Left lung (tissue), 10 donors: ENCODE measurements around the gene PDIA6. TPM values are rescaled to one million over a fixed set of nuclear protein-coding genes. Genes with fewer than 3 reads are reported as not detected.

Experiments
- ATAC-seq: fragments of 200-7000 bp; cut with Tn5 transposase; one replicate; pipeline ENCODE4 v1.9.1; 2020; ENCODE audit warnings: moderate library complexity
- DNase-seq, 4 donors: peaks; one replicate each; pipeline ENCODE4 v3.0.0-alpha.2; 2013 to 2020
- H3K27ac ChIP-seq, 2 donors: fragments of 200-600 bp; sonication (generic) in 1 of 2; one replicate each; pipeline versions ENCODE4 v1.5.0 to v1.8.0; 2020 to 2021
- H3K27me3 ChIP-seq, 2 donors: fragments of 200-600 bp; sonication (generic) in 1 of 2; one replicate each; pipeline versions ENCODE4 v1.5.0 to v1.8.0; 2020 to 2021
- H3K36me3 ChIP-seq, 2 donors: fragments of 200-600 bp; sonication (generic) in 1 of 2; one replicate each; pipeline versions ENCODE4 v1.5.0 to v1.8.0; 2020 to 2021
- H3K4me1 ChIP-seq, 2 donors: fragments of 200-600 bp; one replicate each; pipeline ENCODE4 v1.8.0; 2021
- H3K4me3 ChIP-seq, 2 donors: fragments of 200-600 bp; sonication (generic) in 1 of 2; one replicate each; pipeline versions ENCODE4 v1.5.0 to v1.8.0; 2020 to 2021; ENCODE audit warnings: mild to moderate bottlenecking in 1 of 2
- H3K9me3 ChIP-seq, 2 donors: fragments of 200-600 bp; sonication (generic) in 1 of 2; one replicate each; pipeline versions ENCODE4 v1.5.0 to v1.8.0; 2020 to 2021
- CTCF ChIP-seq, 2 donors: fragments of 200-600 bp; sonication (generic) in 1 of 2; IDR thresholded peaks; one replicate each; pipeline versions ENCODE4 v1.5.0 to v1.8.0; 2021; ENCODE audit warnings: antibody characterized with exemption in 2 of 2
- intact Hi-C, 2 donors: fragments of 100-400 bp; cut with DNase I; formaldehyde crosslinking; loops; one replicate each; pipeline versions ENCODE4 v1.11.2 to v1.14.2; 2022
- polyA plus RNA-seq, 6 donors: library from polyadenylated mRNA; unstranded; fragments of 120-200 nt; gene quantifications; one replicate each; pipeline ENCODE4 v1.2.1, GENCODE V29; 2013; ENCODE audit not compliant: insufficient read length in 6 of 6
- total RNA-seq, 2 donors: library from RNA; stranded (reverse); fragmentation: NEBNext Ultra II Directional; extraction: Animal tissue kit (Norgen Biotek cat#: 25700); gene quantifications; one replicate each; pipeline ENCODE4 v1.2.1, GENCODE V29; 2021
- donor health status: DM: no; HTN: yes; CAD: no.
- donor health status: DM: no; HTN: no; CAD: no.

Gene PDIA6
- total and polyA plus RNA-seq, 8 donors = 239 to 341 (median 277) TPM

- Histone ChIP-seq H3K9me3 (no peaks in the 10 kb centered on the region), H3K4me1 (peaks cover 0 to 7% of the 10 kb centered on the region in 2 donors), H3K36me3 (no peaks in the 10 kb centered on the region), H3K27me3 (peaks cover 4 to 60% of the 10 kb centered on the region in 2 donors), H3K27ac (no peak overlapping the region), H3K4me3 (no peak overlapping the region)
- TF ChIP-seq CTCF (IDR thresholded peaks at IDR 0.05) = no peak
- ATAC-seq (no peak), DNase-seq (no peak)
- intact Hi-C loops = no loop called here
Measured at GRCh38 chr2:10826026-10826425, 13.4 kb upstream of the PDIA6 start.

- intact Hi-C loops = no loop called here
- H3K27me3 ChIP-seq = peaks cover 0 to 48% of the 10 kb centered on the region in 2 donors
- ATAC-seq = no peak
- no peak for DNase-seq
- no peaks in the 10 kb centered on the region for H3K36me3 ChIP-seq
- no peak overlapping the region for H3K27ac ChIP-seq
- no peak for TF ChIP-seq CTCF (IDR thresholded peaks at IDR 0.05)
- H3K4me1 ChIP-seq = peaks cover 0 to 12% of the 10 kb centered on the region in 2 donors
- H3K4me3 ChIP-seq = no peak overlapping the region
- H3K9me3 ChIP-seq = no peaks in the 10 kb centered on the region
Measured at GRCh38 chr2:10824191-10824590, 11.6 kb upstream of the PDIA6 start.

DNA sequence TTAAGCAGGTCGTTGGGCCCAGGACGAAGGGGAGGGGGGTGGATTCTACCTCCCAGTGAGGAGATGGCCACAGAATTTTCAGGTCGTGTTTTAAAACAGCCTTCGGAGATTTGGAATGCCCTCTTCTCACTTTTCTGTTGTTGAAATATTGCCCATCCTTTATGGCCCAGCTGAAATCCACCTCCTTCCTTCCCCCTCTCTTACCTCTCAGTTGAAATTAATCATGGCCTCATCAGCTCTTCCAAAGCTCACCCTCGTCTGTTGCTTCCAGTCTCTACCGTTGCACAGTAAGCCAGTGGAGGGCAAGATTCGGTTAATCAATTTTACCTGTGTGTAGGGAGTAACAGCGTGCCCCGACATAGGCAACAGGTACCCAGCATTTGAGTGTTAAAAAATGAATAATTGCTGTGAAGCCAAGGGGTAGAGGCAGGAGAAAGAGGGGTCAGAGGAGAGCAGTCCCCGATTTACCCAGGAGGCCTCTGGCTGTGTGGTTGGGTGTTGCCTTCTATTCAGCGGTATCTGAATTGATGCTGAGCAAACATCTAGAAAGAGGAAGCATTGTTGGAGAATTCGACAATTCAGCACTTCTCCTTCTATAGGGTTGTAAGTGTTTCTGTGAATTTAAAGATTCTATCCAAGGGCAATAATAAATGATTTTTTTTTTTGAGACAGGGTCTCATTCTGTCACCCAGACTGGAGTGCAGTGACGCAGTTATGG lies 8.6 kb upstream of the PDIA6 start:
- H3K9me3 ChIP-seq = no peaks in the 10 kb centered on the region
- H3K4me3 ChIP-seq = no peak overlapping the region
- peaks cover 0 to 12% of the 10 kb centered on the region in 2 donors for H3K4me1 ChIP-seq
- no peak overlapping the region for H3K27ac ChIP-seq
- intact Hi-C loops = no loop called here
- peak; percentile 61 for ATAC-seq
- no peak for TF ChIP-seq CTCF (IDR thresholded peaks at IDR 0.05)
- no peaks in the 10 kb centered on the region for H3K36me3 ChIP-seq
- no peak for DNase-seq
- H3K27me3 ChIP-seq = peaks cover 0 to 18% of the 10 kb centered on the region in 2 donors

GRCh38 chr2:10820562-10820961 lies 8.0 kb upstream of the PDIA6 start:
- TF ChIP-seq CTCF (IDR thresholded peaks at IDR 0.05) = no peak
- ATAC-seq (no peak), DNase-seq (peak in 1 of 4 donors; percentile 26)
- Histone ChIP-seq H3K4me3 (no peak overlapping the region), H3K27me3 (peaks cover 0 to 16% of the 10 kb centered on the region in 2 donors), H3K9me3 (no peaks in the 10 kb centered on the region), H3K27ac (no peak overlapping the region), H3K36me3 (no peaks in the 10 kb centered on the region), H3K4me1 (peaks cover 0 to 12% of the 10 kb centered on the region in 2 donors)
- intact Hi-C loops = no loop called here

DNA sequence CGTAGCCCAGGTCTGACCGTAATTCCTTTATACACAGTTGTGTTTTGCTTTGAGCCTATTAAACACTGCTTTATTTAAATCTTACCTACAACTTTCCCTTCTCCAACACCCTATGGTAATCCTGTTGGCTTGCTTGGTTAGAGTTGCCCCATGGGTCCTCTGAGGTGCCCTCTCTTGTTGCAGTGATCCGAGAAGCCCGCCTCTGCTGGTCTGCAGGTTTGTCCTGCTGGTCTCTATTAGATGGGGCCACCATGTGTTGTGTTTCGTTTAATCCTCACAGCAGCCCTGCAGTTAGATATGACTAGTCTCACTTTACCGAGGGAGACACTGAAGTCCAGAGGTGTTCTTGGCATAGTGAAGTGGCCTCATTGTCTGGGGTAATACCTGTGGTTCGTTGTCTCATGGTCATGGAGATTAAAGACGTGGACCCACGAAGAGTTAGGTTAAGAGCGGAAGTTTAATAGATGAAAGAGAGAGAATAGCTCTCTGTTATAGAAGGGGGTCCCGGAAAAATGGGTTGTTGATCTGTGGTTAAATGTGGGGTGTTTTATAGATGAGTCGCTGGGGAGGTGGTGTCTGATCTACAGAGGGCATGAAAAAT lies 7.2 kb upstream of the PDIA6 start:
- Histone ChIP-seq H3K9me3 (no peaks in the 10 kb centered on the region), H3K27me3 (peaks cover 0 to 16% of the 10 kb centered on the region in 2 donors), H3K36me3 (no peaks in the 10 kb centered on the region), H3K27ac (no peak overlapping the region), H3K4me1 (peaks cover 0 to 12% of the 10 kb centered on the region in 2 donors), H3K4me3 (no peak overlapping the region)
- intact Hi-C loops = no loop called here
- DNase-seq = no peak
- no peak for ATAC-seq
- TF ChIP-seq CTCF (IDR thresholded peaks at IDR 0.05) = no peak
